Stimulated activated CD4-positive, alpha-beta T cell treated with anti-CD3 and anti-CD28 coated beads, Interleukin-15, amount 100 ng/mL, for 1 hour (primary cell): ENCODE results near the gene TSHZ3.

Experiments used
- DNase-seq, 2 donors: peaks; one replicate each; pipeline ENCODE4 v3.0.0-alpha.2; 2020; ENCODE audit warnings: low read depth in 1 of 2, low spot score in 1 of 2

Gene TSHZ3

DNA sequence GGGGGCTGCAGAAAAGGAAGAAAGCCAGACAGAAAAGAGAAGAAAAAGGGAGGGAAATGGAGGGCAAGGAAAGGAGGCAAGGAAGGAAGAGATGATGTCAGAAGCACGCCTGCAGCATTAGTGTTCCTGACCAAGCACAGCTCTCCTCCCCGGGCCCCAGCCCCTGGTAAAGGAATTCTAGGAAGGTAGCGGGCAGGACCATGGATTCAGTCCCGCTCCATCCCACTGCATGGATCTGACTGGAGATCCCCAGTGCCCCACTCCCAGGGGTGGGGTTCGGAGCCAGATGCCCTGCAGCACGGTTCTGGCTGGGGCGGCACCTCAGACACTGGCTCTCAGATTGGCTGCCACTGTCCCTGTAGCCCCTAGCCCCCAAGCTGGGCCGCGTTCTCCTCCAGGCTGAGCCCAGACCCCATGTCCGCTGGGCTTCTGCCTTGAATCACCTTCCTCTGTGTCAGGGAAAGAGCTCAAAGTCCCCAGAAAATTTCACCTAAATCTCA, 59.8 kb downstream of the TSHZ3 start:
- DNase-seq, result no peak

DNA sequence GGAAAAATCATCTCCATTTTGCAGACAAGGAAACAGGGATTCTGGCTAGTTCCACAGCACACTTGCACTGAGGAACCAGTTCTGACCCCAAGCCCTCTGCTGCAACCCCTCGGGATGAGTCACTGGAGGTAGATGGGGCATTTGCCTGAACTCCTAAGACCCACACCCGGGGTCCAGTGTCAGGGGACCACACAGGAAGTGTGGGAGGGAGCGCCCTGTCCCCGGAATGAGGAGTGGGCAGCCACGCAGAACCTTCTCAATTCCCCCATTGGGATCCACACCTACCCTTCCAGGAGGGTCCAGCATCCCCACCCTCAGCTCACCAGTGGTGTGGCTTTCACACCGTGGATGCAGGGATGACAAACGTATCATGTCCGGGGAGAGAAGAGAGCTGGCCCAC, 62.7 kb downstream of the TSHZ3 start:
- no peak for DNase-seq

DNA sequence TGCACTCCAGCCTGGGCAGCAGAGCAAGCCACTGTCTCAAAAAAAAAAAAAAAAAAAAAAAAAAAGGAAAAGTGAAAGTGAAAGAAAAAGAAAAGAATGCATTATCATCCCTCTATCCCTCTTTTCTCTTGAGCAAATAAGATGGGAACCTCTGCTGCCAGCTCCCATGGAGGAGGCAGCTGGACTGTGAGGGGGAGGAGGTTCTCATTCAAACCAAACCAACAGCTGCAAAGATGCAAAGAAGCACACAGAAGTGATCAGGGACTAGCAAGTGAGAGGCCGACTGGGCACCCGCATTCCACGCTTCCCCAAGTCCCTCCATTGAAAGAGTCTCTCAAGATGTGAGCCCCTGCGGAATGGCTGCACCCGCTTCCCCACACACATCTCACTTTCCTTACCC, 63.5 kb downstream of the TSHZ3 start:
- DNase-seq, result no peak

DNA sequence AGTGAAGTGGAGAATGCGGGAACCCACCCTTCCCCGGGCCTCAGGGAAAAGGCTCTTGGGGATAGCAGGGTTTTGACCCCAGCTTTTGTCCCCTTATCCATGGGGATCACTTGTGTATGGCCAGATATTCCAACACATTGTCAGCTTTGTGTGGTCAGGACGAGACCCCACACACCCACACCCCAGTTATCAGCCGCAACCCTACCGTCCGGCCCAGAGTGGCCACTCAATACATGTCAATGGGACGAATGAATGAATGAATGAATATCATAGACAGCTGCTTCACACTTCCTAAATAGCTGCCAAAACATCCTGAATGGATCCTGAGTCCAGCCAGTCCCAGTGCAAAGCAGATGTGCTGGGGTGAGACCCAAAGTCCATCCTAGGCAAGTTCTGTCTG, 64.6 kb downstream of the TSHZ3 start:
- no peak for DNase-seq

DNA sequence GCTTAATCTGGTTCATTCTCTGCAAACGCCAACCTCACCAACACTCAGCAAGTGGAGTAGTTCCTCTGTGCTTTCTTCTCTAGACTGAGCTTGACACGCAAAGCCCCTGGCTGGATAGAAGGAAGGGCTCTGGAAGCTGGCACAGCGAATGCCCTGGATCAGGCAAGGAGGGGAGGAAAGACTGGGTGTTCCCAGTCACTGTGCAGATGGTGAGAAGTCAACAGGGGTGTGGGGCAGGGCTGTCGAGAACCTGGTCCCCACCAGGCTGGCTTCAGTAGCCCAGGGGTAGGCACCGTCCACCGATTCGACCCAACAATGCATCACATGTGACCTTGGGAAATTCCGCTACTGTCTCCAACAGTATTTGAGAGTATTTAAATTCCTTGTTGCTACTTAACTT, 65.5 kb downstream of the TSHZ3 start:
- DNase-seq, result no peak

DNA sequence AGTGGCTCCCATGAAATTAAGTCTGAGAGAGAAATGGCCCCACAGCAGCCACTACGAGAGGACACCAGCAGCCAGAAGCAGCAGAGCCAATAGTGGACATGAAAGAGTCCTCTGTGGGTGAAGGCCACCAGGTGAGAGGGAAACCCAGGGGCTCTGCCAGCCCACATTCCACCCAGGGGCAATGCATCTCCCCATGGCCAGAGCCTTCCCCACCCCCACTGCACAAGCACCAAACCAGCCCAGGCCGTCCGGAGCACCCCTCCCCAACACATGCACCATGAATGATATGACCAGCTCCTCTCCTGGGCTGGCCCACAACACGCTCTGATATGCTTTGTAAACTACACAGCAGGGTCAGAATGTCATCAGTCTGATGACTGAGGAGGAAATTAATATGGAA, 66.9 kb downstream of the TSHZ3 start:
- no peak for DNase-seq

DNA sequence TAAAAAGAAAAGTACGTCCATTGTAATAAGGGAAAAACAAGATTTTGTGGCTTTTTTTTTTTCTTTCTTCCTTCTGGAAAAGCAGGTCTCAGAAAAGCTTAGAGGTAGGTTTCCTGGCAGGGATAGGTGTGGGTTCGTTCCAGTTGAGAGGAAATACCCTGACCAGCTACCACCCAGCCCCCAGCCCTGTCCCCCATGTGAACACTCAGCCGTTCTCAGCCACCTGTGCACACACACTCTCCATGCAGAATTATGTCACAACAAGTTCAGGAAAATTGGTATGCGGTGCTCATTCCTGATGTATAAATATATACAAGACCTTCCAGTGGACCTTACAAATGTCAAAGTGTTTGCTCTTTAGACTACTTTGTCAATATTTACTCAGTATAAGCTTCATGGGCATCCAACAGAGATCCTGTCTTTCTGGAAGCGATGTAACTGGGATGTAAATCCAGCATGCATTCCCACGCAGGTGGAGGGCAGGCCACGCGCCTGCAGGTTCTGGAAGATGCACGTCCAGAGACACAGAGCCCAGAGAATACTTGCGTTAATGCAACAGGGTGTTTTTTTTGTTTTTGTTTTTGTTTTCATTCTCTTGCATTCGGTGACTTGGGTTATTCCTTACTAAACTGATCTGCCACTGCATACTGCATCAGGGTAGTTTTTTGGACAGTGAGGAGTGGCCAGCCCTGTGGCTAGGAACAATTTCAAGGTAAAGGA, 68.8 kb downstream of the TSHZ3 start:
- DNase-seq, result no peak

DNA sequence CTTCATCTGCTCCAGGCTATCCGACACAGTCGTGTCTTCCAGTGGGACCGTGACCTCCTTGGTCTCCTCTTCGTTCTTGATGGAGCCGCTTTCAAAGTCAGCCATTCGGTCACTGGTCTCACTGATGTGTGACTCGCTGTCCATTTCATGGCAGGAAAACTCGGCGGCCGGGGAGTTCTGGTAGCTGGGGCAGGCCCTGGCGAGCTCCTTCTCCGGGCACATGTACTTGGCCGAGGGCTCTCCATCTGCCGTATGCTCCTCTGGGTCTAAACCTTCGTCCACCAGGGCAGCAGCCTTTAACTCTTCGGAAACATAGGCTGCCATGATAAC, 69.8 kb downstream of the TSHZ3 start:
- DNase-seq, result no peak

DNA sequence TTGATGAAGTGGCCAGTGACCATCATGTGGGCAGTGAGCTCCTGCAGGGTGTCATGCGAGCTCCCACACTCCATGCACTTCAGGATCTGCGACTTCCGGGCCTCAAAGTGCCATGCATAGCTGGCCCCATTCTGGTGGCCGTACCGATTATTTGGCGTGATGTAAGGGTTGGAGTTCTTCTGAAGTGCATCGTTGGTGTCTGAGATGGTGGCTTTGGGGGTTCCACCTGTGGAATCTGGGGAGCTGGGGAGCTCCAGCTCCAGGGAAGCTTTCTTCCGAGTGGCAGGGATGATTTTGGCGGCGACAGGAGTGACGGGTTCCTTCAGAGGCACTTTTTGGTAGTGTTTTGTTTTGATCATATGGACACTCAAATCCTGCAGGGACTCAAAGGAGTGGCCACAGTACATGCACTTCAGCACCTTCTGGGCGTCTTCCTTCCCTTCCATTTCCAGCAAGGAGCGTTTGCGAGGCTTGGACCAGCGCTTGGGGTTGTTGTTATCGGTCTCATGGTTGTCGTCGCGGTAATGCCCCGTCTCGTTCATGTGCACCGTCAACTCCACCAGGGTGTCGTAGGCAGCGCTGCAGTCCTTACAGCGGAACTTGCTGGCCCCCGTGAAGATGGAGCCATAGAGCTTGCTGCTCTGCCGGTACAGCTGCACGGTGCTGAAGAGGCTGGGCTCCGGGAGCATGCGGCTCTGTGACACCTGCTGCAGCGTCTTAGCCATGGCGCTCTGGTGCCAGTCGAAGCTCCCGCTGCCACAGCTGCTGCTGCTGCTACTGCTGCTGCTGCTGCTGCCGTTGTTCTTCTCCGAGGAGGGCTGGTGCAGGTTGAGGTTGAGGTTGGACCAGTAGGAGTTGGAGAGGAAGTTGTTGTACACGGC, 70.4 kb downstream of the TSHZ3 start:
- no peak for DNase-seq

DNA sequence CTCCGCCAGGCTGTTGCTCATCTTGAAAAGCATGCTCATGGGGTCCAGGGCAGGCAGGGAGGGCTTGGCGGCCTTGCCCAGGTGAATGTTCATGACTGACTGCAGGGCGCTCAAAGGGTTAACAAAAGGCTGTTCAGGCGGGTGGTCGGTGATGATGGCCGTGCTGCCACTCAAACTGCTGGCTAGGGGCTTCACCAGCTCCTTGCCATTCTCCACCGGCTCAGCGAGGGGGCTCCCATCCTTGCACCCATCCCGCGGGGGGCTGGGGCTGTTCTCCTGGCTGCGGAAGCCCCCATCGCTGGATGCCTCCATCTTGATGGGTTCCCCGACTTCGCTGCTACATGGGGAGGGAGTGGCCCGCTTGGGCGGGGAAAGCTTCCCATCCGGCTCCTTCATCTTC, 71.7 kb downstream of the TSHZ3 start:
- no peak for DNase-seq

DNA sequence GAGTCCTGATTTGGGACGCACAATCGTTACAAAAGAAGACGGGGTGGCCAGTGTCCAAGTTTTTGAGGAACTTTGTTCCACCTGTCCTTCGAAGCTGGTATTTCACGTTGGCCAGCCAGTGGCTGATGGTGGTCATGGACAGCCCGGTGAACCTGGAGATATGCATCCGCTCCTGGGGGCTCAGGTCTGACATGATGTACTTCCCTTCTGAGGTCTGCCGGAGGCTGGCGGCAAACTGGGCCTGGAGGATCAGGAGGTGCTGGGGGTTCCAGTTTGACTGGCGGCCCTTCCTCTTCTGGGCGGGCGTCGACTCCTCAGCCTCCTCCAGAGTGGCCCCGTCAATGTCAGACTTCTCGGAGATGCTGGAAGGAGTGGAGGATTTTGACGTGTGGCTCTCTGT, 72.4 kb downstream of the TSHZ3 start:
- DNase-seq, result no peak

DNA sequence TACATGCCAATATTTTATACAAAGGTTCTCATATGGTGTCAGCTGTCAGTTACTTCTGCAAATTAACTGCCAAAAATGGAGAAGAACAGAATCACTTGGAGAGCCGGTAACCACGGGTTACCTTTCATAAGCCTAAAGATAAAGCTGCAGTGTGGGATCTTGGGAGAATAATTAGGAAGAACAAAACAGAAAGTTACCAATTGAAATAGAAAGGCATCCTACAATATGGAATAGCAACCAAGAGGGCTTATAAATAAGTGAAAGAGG, 74.2 kb downstream of the TSHZ3 start:
- no peak for DNase-seq

DNA sequence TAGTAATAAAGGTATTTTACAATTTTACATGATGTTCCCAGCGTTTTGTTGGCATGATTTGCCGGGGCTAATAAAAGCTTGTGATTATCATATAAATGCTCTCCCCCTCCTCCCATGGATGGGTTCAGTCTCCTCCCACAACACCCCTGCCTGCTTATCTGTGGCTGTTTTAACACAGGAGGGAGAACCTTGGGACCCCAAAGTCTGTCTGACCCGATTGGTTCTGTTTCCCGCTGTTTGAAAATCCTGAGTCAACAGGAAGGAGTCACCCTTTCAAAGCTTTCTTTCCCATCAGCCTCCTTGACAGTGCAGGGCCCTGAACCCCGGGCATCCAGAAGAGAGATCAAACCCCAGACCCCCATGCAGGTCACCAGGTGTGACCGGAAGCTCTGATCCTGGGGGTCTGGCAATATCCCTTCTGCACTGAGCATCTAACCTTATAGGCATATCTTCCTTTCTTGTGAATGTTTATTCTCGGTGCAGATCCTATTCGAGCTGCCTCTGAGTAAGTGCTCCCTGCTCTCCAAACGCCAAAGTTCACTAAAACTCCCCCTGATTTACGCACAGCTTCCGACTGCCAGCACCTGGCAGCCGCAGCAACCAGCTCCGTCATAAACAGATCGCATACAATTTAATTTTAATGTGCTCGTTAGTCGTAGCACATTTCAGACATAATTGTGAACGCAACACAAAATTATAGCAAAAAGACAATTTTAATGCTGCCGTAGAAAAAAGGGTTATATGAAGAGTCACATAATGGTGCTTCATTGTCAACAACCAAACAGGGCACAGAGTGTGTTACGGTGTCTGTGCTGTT, 74.8 kb downstream of the TSHZ3 start:
- no peak for DNase-seq

DNA sequence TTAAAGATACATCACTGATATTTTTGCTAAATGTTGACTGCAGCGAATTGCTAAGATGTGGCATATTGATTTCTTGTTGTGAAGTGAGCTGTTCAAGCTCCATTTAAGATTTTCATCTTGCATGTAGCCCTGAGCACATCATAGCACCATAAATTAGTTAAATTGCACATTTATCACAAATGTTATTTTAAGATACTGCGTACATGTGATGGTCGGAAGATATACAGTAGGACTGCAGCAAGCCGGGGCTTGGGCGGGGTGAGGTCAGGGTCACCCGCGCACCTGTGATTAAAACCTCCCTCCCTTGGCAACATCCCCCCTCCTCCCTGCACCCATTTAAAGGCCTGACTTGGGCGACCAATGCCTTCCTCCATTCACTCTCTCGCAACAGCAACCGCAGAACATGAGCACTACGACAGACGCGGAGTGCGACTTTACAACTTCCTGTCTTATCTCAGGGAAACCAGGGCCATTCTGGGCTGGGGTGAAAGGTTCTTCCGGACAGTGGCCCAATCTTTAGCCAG, 76.6 kb downstream of the TSHZ3 start:
- no peak for DNase-seq

DNA sequence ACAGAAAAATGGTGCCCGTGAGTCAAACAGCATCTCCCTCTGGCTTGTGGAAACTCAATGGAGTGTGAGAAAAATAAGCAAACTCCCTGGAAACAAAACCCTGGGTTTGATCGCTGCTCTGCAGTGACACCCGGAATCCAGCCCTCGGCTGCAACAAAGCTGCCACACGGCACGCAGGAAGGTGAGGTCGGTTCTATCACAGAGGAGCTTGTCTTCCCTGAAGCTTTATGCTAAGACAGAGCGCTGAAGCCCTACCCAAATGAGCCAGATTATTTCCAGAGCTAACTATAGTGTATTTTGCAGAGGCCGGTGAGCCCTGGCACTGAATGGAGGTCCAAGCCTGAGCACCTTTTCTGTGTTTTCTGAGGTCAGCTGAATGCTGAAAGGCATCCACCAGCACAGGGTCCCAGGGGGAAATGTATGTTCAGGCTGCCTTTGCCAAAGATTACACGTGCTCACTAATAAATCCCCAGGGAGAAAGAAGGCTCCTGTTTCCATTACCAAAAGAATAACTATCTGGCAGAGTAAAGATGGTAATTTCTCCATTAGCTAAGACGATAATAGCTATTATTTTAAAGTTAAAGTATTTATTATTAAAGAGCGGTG, 77.8 kb downstream of the TSHZ3 start:
- no peak for DNase-seq

DNA sequence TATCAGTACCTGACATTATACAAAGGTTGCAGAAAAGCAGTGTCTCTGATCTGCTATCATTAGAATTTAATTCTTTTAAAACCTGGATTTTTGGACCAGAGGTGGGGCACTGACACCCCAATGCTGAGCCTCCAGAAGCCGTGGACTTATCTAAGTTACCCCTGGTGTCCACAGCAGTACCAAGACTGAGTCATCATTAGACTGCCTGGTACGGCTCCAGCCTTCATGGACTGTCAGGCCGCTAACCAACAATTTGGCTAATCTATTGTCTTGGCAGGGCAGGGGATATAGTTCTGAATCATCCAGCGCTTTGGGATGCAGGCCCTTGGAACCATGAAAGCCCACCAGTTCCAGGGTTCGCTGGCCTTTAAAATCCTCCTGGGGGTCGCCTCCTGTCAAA, 78.3 kb downstream of the TSHZ3 start:
- DNase-seq, result no peak

DNA sequence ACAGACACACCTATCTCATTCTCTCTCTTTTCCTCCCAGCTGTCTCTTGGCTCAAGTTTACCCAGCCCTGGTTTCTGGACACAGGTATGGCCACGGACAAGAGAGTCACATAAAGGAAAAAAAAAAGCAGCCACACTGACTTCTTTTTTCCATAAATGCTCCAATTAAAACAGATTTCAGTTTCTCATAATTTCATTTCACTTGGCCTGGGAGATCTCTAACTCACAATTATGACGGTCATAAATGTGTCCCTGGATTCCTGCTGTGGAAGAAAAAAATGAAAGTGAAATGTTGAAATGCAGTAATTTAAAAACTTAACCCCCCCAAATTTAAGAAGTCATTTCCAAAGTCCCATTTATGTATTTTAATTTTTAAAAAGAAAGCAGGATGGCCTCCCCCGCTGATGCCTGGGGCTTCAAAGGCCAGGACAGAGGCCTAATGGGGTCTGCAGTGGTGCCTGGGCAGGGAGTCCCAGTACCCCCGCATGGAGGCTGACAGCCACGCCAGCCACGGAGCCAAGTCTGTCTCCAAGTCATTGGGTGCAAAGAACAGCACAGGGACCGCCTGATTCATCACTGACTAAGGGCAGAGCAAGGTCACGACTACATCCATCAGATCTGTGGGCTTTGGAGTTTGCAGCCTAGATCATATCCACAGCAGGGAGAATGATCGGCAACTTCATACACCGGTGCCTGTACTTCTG, 79.7 kb downstream of the TSHZ3 start:
- DNase-seq, result no peak

DNA sequence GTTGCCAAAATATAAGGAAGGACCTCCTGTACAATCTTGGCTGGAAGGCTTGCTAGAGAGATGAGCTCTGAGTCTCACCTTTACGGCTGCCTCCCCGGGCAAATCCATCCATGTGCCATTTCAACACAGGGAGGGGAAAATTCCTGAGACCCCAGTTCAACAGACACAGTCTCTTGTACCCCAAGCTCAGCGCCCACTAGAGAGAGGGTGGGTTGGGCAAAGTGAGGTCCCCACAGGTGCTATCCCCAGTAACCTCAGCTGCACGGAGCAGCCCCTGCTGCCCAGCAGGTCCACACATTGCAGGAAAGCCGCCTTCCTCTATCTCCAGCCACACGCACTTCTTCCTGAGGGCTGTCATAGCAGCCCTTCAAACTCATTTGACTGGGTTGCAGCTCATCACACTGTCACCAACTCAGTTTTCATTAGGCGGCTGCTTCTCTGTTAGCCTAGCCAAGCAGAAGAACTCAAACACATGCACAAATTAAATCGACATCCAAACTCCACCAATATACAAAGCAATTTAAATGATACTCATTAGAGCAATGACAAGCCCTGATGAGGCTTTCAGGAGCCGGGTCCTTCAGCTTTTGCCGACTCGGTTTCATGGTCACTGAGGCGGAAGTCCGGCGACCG, 80.4 kb downstream of the TSHZ3 start:
- no peak for DNase-seq

DNA sequence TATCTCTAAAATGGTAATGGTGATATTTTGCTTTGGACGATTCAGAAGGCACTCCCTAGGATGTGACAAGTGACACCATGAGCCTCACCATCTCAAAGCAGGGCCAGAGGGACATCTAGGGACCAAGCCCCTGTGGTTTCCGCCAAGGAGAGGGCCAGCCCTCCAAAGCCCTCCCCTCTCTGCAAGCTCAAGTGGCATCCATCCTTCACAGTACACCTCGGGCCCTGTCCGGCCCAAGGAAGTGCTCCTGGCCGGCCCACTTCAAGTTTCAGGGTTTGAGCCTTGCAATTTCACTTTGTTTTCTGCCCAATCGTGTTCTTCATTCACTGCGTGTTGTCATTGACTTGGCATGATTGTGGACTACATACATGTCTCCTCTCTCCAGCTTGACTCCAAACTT, 82.5 kb downstream of the TSHZ3 start:
- DNase-seq, result no peak

DNA sequence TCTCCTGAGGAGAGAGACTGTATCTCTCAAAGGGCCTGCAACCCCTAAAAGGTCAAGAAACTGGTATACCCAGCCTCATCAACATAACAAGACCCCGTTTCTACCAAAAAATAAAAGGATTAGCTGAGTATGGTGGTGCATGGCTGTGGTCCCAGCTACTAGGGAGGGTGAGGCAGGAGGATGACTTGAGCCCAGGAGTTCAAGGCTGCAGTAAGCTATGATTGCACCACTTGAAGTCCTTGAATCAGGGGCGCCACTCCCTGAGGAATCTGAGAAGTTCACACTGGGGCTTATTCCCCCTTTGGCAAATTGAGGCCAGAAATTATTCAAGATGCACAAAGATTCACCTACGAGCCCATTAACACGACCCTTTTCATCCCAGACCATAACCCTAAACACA, 83.0 kb downstream of the TSHZ3 start:
- DNase-seq, result no peak
